Uterus (tissue), 4 donors: ENCODE data around the gene FGFR3. TPM values are rescaled to one million over a fixed set of nuclear protein-coding genes. Genes with fewer than 3 reads are reported as not detected.

Experiments
- DNase-seq, 2 donors: peaks; one replicate each; pipeline ENCODE4 v3.0.0-alpha.2; 2019 to 2020
- H3K27ac ChIP-seq, 2 donors: fragments of 200-600 bp; sonication (generic); 1 replicate in 1 of 2; 2 replicates in 1 of 2; pipeline ENCODE4 v1.5.1; 2016 to 2018
- H3K27me3 ChIP-seq, 2 donors: fragments of 200-600 bp; sonication (generic); one replicate each; pipeline ENCODE4 v1.5.1; 2018 to 2019; ENCODE audit warnings: control low read depth in 1 of 2
- H3K36me3 ChIP-seq, 2 donors: fragments of 200-600 bp; sonication (generic); one replicate each; pipeline ENCODE4 v1.5.1; 2019; ENCODE audit warnings: control low read depth in 1 of 2
- H3K4me1 ChIP-seq, 2 donors: fragments of 200-600 bp; sonication (generic); one replicate each; pipeline ENCODE4 v1.5.1; 2018 to 2019; ENCODE audit warnings: control low read depth in 1 of 2
- H3K4me3 ChIP-seq, 2 donors: fragments of 200-600 bp; sonication (generic); 1 replicate in 1 of 2; 2 replicates in 1 of 2; pipeline ENCODE4 v1.5.1; 2018 to 2019; ENCODE audit warnings: mild to moderate bottlenecking in 1 of 2
- H3K9me3 ChIP-seq, 2 donors: fragments of 200-600 bp; sonication (generic); one replicate each; pipeline ENCODE4 v1.5.1; 2019; ENCODE audit warnings: control low read depth in 1 of 2
- POLR2A ChIP-seq, 2 donors: fragments of 450-650 bp; IDR thresholded peaks; one replicate each; pipeline ENCODE4 v1.6.1; 2016; ENCODE audit warnings: antibody characterized with exemption in 2 of 2, mild to moderate bottlenecking in 1 of 2, moderate library complexity in 1 of 2
- intact Hi-C: fragments of 100-400 bp; cut with DNase I; formaldehyde crosslinking; loops from one replicate; pipeline ENCODE4 v1.15.1; 2023; ENCODE audit warnings: low total_unique reads
- total RNA-seq, 4 donors: library from RNA; depleted of rRNA in 3 of 4; stranded (reverse); fragments of >200 nt in 3 of 4; gene quantifications; one replicate each; pipeline versions ENCODE4 v1.1.0 to v1.2.4, GENCODE V29; 2014 to 2023
- TF ChIP-seq, protein P1 (sequence below), 4 experiments: fragments of 200-600 bp in 2 of 4; fragments of 450-650 bp in 2 of 4; sonication (generic) in 2 of 4; IDR thresholded peaks; one replicate each; pipeline ENCODE4 v1.5.1; 2016 to 2019; ENCODE audit warnings: antibody characterized with exemption in 4 of 4, mild to moderate bottlenecking in 2 of 4, moderate library complexity in 1 of 4
- donor health status: DM: yes; HTN: yes; CAD: no.

FGFR3 gene
- total RNA-seq, 4 donors from 2014 or later: 0.29 to 6.4 (median 4.3) TPM

DNA sequence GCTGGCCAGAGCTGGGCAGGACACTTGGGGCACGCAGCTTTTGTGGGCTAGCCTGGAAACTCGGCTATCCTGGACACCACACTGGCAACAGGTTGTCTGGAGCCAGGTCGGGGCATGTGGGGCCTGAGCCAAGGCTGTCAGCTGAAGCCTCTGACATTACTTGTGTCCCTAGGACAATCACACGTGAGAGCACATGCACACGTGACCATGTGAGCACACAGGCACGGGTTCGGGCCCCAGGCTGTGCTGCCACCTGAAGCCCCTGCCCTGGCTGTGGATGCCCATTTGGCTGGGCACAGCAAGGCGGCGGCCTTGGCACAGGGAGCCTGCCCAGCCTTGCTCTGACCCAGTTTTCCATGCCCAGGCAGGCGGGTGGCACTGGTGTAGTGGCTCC lies 8.7 kb upstream of the FGFR3 start:
- Histone ChIP-seq H3K9me3 (no peaks in the 10 kb centered on the region), H3K36me3 (no peaks in the 10 kb centered on the region), H3K27ac (no peak overlapping the region), H3K4me1 (no peaks in the 10 kb centered on the region), H3K27me3 (no peaks in the 10 kb centered on the region), H3K4me3 (no peak overlapping the region)
- intact Hi-C loops: no loop called here
- TF ChIP-seq, protein P1, sequence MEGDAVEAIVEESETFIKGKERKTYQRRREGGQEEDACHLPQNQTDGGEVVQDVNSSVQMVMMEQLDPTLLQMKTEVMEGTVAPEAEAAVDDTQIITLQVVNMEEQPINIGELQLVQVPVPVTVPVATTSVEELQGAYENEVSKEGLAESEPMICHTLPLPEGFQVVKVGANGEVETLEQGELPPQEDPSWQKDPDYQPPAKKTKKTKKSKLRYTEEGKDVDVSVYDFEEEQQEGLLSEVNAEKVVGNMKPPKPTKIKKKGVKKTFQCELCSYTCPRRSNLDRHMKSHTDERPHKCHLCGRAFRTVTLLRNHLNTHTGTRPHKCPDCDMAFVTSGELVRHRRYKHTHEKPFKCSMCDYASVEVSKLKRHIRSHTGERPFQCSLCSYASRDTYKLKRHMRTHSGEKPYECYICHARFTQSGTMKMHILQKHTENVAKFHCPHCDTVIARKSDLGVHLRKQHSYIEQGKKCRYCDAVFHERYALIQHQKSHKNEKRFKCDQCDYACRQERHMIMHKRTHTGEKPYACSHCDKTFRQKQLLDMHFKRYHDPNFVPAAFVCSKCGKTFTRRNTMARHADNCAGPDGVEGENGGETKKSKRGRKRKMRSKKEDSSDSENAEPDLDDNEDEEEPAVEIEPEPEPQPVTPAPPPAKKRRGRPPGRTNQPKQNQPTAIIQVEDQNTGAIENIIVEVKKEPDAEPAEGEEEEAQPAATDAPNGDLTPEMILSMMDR (IDR thresholded peaks at IDR 0.05): no peak
- TF ChIP-seq POLR2A (IDR thresholded peaks at IDR 0.05): no peak
- DNase-seq: no peak

DNA sequence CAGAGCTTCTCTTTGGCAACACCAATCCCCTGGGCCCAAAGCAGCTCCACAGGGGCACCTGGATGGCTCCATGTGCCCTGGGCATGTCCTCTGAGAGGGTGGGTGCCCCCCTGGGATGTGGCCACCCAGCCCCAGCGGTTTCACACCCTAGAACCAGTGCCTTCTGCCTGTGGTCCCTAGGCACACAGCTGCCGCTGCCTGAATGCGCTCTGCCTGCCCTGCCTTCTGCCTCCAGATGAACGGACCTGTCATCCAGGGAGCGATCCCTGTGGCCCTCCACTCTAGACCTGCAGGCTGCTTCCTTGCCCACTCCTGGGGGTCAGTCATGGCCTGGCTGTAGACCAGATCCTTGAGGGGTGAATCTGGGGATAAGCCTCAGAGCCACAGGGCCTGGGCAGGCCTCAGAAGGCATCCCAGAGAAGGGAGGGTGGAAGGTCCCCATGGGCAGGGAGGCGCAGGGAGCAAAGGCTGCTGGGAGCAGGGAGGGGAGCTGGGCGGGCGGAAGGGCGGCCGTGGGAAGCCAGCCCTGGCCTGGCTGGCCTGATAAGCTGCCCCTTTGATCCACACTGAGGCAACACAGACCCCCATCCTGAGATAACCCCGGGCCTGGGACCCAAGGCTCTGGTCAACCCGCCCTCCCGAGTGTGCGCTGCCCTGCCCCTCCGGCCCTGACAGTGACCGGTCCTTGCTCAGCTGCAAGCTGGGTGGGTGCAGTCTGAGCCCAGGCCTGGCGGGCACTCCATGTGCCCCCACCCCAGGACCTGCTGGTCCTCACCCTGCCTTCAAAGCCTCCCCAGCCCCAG lies 8.1 kb upstream of the FGFR3 start:
- Histone ChIP-seq H3K27ac (no peak overlapping the region), H3K4me1 (no peaks in the 10 kb centered on the region), H3K36me3 (no peaks in the 10 kb centered on the region), H3K27me3 (no peaks in the 10 kb centered on the region), H3K4me3 (no peak overlapping the region), H3K9me3 (no peaks in the 10 kb centered on the region)
- DNase-seq: no peak
- intact Hi-C loops: no loop called here
- no peak for TF ChIP-seq POLR2A (IDR thresholded peaks at IDR 0.05)
- TF ChIP-seq, protein P1 (IDR thresholded peaks at IDR 0.05): no peak

DNA sequence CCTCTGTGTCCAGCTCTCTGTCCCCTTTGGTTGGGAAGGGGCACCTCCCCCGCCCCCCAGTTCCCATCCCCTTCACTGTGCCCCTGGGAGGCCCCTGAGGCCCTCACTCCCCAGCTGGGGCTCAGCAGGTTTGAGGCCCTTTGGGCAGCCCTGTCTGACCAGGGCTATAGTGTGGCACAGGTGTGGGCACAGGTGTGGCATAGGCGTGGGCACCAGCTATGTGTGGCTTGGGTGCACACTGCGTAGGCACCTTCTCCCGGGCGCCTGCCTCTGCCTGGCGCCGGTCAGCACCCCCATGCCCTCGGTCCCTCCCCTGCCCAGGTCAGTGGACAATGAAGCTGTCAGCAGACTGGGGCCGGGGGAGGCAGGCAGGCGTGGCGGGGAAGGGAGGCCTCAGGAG lies 7.5 kb upstream of the FGFR3 start:
- intact Hi-C loops: no loop called here
- TF ChIP-seq POLR2A (IDR thresholded peaks at IDR 0.05): no peak
- TF ChIP-seq, protein P1 (IDR thresholded peaks at IDR 0.05): no peak
- no peak overlapping the region for H3K4me3 ChIP-seq
- no peak for DNase-seq
- no peaks in the 10 kb centered on the region for H3K4me1 ChIP-seq
- H3K9me3 ChIP-seq: no peaks in the 10 kb centered on the region
- no peaks in the 10 kb centered on the region for H3K36me3 ChIP-seq
- no peaks in the 10 kb centered on the region for H3K27me3 ChIP-seq
- H3K27ac ChIP-seq: no peak overlapping the region

DNA sequence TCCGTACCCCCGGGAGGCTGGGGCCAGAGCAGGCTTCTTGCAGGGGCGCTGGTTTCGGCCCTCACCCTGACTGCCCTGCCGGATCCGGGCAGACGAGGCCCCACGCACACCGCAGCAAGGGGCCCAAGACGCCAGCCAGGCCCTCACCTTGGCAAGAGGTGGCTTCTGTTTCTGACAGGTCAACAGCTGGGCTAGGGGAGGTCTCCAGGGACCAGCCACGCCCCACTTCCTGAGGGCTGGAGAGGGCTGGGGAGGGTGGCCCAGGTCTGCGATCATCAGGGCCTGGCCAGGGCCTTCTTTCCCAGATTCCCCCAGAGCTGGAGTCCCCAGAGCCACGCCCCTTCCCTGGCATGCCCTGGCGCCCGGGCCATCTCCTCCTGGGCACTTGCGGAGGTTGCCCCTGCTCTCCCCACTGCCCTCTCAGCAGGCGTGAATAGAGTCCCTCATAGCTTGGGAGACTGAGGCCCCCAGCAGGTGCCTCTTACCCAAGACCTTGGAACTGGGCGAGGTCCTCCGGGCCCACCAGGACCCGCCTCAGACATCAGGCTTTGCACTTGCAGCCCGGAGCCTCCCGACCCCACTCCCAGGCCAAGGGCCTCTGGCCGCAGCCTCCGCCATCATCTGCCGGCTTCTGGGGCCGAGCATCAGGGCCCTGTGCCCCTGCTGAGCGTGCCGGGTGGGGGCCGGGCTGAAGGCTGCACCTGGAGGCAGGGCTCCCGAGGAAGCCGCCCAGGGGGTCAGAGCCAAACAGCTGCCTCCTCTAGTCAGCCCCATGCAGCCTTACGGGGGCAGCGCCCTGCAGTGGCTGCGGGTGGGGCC lies 6.3 kb upstream of the FGFR3 start:
- Histone ChIP-seq H3K36me3 (no peaks in the 10 kb centered on the region), H3K27me3 (no peaks in the 10 kb centered on the region), H3K4me3 (no peak overlapping the region), H3K9me3 (no peaks in the 10 kb centered on the region), H3K27ac (no peak overlapping the region), H3K4me1 (no peaks in the 10 kb centered on the region)
- DNase-seq: no peak
- intact Hi-C loops: no loop called here
- TF ChIP-seq, protein P1 (IDR thresholded peaks at IDR 0.05): no peak
- no peak for TF ChIP-seq POLR2A (IDR thresholded peaks at IDR 0.05)
